ENCODE data around the gene ZC3H7A.
"Not testable (repeated sequence)": the region's sequence is repeated elsewhere in the genome, so short reads cannot be mapped to it uniquely, and the experiment has no call there.

ZC3H7A gene, protein sequence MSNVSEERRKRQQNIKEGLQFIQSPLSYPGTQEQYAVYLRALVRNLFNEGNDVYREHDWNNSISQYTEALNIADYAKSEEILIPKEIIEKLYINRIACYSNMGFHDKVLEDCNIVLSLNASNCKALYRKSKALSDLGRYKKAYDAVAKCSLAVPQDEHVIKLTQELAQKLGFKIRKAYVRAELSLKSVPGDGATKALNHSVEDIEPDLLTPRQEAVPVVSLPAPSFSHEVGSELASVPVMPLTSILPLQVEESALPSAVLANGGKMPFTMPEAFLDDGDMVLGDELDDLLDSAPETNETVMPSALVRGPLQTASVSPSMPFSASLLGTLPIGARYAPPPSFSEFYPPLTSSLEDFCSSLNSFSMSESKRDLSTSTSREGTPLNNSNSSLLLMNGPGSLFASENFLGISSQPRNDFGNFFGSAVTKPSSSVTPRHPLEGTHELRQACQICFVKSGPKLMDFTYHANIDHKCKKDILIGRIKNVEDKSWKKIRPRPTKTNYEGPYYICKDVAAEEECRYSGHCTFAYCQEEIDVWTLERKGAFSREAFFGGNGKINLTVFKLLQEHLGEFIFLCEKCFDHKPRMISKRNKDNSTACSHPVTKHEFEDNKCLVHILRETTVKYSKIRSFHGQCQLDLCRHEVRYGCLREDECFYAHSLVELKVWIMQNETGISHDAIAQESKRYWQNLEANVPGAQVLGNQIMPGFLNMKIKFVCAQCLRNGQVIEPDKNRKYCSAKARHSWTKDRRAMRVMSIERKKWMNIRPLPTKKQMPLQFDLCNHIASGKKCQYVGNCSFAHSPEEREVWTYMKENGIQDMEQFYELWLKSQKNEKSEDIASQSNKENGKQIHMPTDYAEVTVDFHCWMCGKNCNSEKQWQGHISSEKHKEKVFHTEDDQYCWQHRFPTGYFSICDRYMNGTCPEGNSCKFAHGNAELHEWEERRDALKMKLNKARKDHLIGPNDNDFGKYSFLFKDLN

DNA sequence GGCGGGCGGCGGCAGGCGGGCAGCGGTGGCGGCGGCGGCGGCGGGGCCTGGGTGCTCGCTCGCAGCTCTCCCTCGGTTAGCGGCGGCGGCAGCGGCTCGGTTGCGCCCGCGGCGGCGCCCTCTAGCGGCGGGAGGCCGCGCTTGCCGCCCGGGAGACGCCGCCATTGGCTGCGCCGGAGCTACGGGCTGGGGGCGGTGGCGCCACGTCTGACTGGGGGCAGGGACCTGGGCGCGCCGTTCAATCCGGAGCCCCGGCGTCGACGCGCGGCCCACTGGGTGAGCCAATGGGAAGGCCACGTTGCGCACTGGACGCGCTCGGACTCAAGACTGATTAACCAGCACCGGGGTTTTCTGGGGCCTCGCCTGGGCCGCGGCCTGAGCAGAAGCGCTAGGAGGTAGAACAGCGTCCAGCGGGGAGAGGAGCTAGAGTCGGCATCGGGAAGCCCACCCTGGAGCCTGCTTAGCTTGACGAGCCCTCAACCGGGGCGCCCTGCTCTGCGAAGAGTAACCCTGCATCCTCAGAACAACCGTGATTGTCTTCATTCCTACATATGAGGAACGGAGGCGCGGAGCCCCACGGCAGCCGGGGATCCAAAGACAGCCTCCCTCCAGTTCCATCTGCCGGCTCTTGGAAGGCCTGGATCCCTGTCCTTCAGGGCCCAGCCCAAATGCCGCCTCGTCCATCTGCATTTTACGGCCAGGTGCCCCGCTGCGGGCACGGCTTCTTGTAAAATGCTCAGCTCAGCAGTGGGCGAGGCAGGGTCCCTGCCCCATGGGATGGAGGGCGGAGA lies at the start of gene ZC3H7A:
TSS of gene ZC3H7A (minus strand) at position 93 of the 791 bp plus-strand sequence. CDS start 14,904 bp downstream, outside the sequence.
- peak; percentile 75 to 90 (median 84) for DNase-seq (ENCODE audit: low read depth in 4 of 4, low spot score in 1 of 4)

DNA sequence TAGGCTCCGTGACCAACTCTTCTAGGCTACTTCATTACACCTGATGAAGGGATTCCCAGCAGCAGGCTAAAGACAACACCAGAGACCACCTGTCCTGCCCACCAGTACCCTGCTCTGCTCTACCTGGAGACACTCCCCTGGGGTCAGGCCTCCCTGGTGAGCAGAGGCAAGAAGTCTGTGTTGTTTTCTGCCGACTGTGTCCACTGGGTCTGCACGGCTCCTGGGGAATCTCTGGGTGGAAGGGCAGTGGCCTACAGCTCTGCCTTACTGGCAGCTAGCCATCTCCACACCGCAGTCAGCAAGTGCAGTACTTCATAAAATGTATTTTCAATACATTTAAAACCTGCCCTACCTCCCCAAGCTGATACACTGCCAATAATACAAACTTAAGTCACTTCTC lies 47.4 kb upstream of the ZC3H7A start:
- DNase-seq (ENCODE audit: low read depth in 4 of 4, low spot score in 1 of 4) = no peak

DNA sequence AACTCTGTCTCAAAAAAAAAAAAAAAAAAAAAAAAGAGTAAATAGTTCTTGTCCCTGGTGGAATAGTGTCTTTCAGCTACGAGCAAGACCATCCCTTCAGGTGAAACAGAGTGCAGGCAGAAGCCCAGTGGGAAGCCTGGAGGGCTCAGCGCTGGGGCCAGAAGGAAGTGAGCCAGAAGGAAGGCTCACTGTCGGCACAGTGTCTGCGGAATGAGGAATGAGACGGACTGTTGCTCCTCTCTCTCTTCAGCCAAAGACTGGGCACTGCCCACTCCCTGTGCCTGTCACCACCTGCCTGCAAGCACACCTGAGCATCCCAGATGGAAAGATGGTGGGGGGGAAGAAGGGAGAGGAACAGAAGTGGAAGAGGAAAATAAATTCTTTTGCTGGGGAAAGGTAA lies 46.8 kb upstream of the ZC3H7A start:
- DNase-seq (ENCODE audit: low read depth in 4 of 4, low spot score in 1 of 4) = no peak

DNA sequence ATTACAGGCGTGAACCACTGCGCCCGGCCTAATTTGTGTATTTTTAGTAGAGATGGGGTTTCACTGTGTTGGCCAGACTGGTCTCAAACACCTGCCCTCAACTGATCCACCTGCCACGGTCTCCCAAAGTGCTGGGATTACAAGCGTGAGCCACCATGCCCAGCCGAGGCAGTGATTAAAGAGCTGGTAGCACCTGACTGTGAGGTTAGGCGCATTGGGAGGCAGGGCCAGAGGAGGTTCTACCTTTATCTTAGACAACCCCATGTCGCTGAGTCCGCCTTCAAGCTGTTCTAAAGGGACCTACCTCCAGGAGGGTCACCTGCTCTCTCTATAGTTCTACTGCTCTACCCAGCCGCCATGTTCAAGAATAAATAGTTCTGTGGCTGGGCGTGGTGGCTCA lies 46.1 kb upstream of the ZC3H7A start:
- DNase-seq (ENCODE audit: low read depth in 4 of 4, low spot score in 1 of 4) = no peak

DNA sequence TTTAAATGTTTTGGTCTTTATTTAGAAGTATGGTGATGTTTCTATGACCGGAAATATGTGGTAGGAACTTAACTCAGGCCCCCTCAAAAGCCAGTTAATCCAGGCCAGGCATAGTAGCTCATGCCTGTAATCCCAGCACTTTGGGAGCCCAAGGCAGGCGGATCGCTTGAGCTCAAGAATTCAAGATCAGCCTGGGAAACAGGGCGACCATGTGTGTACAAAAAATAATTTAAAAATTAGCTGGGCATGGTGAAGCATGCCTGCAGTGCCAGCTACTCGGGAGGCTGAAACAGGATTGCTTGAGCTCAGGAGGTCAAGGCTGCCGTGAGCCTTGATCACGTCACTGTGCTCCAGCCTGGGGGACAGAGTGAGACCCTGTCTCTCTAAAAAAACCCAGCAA lies 44.0 kb upstream of the ZC3H7A start:
- DNase-seq (ENCODE audit: low read depth in 4 of 4, low spot score in 1 of 4) = no peak

DNA sequence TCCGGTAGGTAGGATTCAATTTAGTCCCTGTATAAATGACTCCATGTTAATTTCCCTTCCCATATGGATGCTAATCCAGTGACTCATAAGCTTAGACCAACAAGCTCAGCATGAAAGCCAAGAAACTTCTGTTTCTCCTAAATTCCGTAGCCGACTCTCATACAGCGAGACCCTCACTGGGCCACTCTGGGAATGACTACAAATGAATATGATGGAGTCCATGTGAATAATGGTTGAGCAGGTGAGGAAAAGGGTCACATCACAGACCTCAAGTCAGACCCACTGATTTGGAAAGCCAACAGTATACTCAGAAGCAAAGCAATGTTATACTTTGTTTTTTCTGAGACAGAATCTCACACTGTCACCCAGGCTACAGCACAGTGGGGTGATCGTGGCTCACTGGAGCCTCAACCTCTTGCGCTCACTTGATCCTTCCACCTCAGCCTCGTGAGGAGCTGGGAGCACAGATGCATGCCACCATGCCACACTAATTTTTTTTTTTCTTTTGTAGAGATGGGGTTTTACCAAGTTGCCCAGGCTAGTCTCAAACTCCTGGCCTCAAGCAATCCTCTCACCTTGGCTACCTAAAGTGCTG lies 39.7 kb upstream of the ZC3H7A start:
- DNase-seq (ENCODE audit: low read depth in 4 of 4, low spot score in 1 of 4) = no peak

DNA sequence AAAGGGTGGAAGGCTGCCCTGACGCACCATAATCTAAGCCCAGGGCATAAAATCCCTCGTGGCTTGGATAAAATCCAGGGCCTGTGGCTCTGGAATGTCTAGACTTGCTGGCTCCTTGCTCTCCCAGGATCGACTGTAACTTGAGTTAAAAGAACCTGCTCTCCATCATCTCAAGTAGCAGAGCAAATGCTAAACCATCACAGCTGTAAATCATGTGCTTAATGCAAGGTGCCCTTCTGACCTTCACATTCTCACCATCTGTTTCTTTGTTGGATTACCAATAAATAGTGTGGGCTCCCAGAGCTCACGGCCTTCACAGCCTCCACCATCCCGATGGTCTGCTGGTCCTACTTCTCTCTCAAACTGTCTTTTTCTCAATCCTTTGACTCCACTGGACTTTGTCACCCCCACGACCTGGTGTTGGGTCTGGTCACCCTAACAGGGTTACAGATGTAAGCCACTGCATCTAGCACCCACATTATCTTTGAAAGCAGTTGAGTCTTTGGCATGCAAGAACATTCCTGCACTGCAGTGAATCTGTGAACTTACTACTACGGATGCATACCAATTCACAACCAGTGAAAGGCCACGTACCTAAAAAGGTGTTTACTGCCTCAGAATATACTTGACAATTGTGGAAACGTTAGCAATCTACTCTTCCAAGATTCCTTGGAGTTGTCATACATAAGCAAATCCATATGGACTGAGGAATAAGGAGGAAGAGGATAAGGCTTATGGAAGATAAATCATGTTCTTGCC lies 39.0 kb upstream of the ZC3H7A start:
- no peak for DNase-seq (ENCODE audit: low read depth in 4 of 4, low spot score in 1 of 4)

DNA sequence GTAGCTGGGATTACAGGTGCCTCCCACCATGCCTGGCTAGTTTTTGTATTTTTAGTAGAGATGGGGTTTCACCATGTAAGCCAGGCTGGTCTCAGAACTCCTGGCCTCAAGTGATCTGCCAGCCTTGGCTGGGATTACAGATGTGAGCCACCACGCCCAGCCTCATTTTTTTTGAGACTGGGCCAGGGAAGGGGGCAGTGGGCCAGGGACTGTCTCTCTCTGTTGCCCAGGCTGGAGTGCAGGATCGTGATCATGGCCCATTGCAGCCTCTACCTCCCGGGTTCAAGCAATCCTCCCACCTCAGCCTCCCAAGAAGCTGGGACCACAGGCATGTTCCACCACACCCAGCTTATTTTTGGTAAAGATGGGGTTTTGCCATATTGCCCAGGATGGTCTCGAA lies 38.3 kb upstream of the ZC3H7A start:
- no peak for DNase-seq (ENCODE audit: low read depth in 4 of 4, low spot score in 1 of 4)

DNA sequence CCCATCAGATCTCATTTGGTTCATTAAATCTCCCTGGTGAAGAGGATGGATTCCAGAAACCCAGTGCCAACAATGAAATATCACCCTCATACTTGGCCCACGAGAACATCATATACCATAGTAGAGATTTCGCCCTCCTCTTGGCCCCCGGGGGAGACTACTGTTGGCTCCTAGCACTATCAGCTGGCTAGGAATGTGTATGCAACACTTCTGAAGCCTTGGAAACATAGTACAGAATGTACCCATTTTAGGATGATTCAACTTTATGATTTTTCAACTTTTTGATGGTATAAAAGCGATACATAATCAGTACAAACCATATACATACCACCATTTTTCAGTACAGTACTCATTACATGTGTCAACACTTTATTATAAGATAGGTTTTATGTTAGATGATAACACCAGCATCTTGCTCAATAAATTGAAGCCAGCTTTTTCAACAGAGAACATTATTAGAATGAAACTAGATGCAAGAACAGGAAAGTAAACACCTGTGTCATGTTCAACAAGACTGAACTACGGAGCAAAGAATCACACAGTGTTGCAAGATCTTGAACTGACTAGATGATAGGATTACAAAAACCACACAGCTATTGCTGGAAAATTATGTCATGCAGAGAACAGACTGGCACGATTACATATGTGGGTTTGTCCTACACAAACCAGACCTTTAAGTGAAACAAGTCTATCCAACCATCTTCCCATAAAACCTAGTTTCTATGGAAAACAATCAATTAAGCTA lies 37.1 kb upstream of the ZC3H7A start:
- DNase-seq (ENCODE audit: low read depth in 4 of 4, low spot score in 1 of 4) = no peak

DNA sequence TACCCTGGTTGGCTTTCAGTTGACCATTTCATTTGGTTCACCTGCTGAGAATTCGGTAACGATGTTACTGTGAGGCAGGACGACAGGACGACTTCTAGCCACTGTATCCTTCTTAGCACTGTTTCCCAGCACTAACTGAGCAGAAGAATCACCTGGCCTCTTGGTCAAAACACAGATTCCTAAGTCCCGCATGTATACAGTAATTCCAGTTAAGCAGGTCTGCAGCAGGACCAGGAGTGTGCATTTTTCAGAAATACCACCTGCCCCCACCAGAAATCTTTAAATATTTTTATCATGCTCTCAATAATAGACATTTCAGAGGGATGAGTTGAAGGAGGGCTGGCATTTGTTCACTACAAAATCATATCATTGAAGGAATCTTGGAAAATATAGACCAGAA lies 31.6 kb upstream of the ZC3H7A start:
- no peak for DNase-seq (ENCODE audit: low read depth in 4 of 4, low spot score in 1 of 4)

DNA sequence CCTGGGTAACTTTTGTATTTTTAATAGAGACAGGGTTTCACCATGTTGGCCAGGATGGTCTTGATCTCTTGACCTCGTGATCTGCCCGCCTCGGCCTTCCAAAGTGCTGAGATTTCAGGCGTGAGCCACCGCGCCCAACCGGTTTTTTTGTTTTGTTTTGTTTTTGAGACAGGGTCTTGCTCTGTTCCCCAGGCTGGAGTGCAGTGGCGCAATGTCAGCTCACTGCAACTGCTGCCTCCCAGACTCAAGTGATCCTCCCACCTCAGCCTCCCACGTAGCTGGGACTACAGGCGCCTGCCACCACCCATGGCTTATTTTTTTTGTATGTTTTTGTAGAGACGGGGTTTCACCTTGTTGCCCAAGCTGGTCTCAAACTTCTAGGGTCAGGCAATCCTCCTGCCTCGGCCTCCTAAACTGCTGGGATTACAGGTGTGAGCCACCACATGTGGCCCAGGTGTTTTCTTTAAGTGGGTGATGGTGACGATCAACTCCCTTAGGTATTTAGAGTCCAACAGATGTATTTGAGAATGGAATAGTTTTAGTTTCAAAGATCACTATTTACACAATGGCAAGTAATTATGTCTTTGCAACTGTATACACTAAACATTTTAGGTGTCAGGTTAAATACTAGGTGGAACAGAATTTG lies 28.6 kb upstream of the ZC3H7A start:
- not testable (repeated sequence) for DNase-seq (ENCODE audit: low read depth in 4 of 4, low spot score in 1 of 4)

DNA sequence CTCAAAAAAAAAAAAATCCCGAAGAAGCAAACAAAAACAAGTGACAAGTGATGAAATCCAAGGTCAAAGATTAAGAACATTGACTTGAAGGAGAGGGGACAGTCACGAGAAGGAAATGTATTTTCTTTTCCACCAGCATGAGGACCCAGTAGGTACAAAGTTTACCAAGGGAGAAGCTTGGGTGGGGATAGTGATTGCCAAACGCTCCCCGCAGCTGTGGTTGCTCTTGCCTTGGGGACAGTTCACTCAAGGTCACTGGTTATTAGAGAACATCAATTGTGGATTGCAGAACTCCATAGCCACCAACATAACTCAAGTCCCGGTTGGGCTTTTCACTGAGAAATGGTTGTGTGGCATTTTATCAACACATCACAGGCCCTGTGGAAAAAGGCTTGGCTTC lies 27.3 kb upstream of the ZC3H7A start:
- no peak for DNase-seq (ENCODE audit: low read depth in 4 of 4, low spot score in 1 of 4)

DNA sequence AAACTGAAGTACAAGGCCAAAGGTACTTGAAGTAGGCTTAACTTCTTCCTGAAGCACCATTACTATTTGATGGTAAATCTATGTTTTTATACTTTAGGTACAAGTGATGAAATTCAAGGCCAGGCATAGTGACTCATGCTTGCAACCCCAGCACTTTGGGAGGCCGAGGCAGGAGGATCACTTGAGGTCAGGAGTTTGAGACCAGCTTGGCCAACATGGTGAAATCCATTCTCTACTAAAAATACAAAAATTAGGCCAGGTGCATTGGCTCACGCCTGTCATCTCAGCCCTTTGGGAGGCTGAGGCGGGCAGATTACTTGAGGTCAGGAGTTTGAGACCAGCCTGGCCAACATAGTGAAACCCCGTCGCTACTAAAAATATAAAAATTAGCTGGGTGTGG lies 26.6 kb upstream of the ZC3H7A start:
- DNase-seq (ENCODE audit: low read depth in 4 of 4, low spot score in 1 of 4) = not testable (repeated sequence)

DNA sequence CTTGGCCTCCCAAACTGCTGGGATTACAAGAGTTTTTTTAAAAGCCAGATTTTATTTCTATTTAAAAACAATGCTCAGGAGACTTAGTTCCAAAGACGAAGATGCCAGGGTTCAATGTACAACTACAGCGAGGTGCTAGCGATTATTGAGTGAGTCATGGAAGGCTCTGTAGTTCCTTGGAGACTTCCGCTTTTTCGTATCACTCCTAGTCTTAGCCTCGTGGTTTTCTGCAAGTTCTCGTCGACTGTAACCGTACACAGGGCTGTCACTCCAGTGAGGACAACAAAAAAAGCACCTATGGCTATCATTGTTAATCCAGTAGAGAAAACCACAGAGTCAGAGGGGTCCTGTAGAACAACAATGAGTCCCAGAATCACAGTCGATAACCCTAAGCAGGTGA lies 22.7 kb upstream of the ZC3H7A start:
- DNase-seq (ENCODE audit: low read depth in 4 of 4, low spot score in 1 of 4) = no peak

DNA sequence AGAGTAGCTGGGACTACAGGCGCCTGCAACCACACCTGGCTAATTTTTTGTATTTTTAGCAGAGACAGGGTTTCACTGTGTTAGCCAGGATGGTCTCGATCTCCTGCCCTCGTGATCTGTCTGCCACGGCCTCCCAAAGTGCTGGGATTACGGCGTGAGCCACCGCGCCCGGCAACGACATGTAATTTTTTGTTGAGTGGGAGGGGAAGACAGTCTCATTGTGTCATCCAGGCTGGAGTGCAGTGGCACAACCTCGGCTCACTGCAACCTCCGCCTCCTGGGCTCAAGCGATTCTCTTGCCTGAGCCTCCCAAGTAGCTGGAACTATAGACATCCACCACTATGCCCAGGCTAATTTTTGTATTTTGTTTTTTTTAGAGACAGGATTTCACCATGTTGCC lies 21.9 kb upstream of the ZC3H7A start:
- DNase-seq (ENCODE audit: low read depth in 4 of 4, low spot score in 1 of 4) = not testable (repeated sequence)

DNA sequence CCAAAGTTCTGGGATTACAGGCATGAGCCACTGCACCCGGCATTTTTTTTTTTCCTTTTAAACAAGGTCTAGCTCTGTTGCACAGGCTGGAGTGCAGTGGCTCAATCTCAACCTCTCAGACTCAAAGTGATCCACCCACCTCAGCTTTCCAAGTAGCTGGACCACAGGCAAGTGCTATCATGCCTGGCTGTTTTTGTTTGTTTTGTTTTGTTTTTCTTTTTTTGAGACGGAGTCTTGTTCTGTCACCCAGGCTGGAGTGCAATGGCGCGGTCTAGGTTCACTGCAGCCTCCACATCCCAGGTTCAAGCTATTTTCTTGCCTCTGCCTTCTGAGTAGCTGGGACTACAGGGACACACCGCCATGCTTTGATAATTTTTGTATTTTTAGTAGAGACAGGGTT lies 19.1 kb upstream of the ZC3H7A start:
- DNase-seq (ENCODE audit: low read depth in 4 of 4, low spot score in 1 of 4) = no peak

DNA sequence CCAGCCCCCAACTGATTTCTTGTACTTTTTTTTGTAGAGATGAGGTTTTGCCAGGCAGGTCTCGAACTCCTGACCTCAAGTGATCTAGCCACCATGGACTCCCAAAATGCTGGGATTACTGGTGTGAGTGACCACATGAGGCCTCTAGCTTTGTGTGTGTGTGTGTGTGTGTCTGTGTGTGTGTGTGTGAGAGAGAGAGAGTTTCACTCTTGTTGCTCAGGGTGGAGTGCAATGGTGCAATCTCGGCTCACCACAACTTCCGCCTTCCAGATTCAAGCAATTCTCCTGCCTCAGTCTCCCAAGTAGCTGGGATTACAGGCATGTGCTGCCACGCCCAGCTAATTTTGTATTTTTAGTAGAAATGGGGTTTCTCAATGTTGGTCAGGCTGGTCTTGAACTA lies 17.7 kb upstream of the ZC3H7A start:
- DNase-seq (ENCODE audit: low read depth in 4 of 4, low spot score in 1 of 4) = not testable (repeated sequence)

DNA sequence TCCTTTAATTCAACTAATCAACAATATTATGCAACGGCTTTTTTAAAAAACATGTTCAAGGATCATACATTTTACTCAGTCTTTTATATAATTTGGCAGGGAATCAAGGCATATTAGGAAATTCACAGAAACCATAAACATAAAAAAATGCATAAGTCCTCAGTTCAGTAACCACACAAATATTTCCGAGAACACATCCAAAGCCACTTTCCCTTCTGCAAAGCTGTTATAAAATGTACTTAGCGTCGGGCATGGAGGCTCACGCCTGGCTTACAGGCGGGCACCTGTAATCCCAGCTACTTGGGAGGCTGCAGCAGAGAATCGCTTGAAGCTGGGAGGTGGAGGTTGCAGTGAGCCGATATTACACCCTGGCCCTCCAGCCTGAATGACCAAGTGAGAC lies 9.7 kb upstream of the ZC3H7A start:
- DNase-seq (ENCODE audit: low read depth in 4 of 4, low spot score in 1 of 4) = no peak

DNA sequence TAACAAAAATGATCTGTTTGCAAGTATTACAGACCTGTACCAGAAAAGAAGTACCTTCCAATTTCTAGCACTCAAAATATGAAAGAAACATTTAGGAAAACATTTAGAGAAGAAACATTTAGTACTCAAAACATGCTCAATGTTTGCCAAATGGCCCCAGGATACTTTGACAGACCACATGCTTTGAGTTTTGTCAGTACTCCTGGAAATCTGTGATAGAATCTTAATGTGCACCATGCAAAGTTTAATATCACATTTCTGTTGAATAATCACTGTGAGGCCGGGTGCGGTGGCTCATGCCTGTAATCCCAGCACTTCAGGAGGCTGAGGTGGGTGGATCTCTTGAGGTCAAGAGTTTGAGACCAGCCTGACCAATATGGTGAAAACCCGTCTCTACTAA lies 8.5 kb upstream of the ZC3H7A start:
- no peak for DNase-seq (ENCODE audit: low read depth in 4 of 4, low spot score in 1 of 4)
